H1 (cell line): Measurements from ENCODE around the gene SNX13. TPM values are rescaled to one million over a fixed set of nuclear protein-coding genes. Genes with fewer than 3 reads are reported as not detected.

ENCODE experiments used
- ATF3 ChIP-seq: IDR thresholded peaks from 2 replicates; pipeline ENCODE4 v1.6.1; 2011; ENCODE audit warnings: low read depth, mild to moderate bottlenecking, low read length; ENCODE audit not compliant: insufficient read depth
- BRCA1 ChIP-seq: IDR thresholded peaks from 2 replicates; pipeline ENCODE4 v1.6.1; 2012; ENCODE audit warnings: low read depth, low read length, improper control_type of control experiment
- CBX8 ChIP-seq: fragments of 300-800, 300-1000 bp; sonication (generic); IDR thresholded peaks from 2 replicates; pipeline ENCODE4 v1.7.1; 2016; ENCODE audit warnings: low read depth, low read length, borderline replicate concordance
- FOSL1 ChIP-seq: IDR thresholded peaks from 2 replicates; pipeline ENCODE4 v1.6.1; 2011; ENCODE audit warnings: mild to moderate bottlenecking, low read depth, low read length, moderate library complexity; ENCODE audit not compliant: insufficient read depth
- GABPA ChIP-seq: IDR thresholded peaks from 2 replicates; pipeline ENCODE4 v1.6.1; 2011; ENCODE audit warnings: mild to moderate bottlenecking, low read length, moderate library complexity, borderline replicate concordance; ENCODE audit not compliant: insufficient read depth
- JUND ChIP-seq: IDR thresholded peaks from 2 replicates; pipeline ENCODE4 v1.6.1; 2011; ENCODE audit warnings: mild to moderate bottlenecking, improper control_type of control experiment, low read length
- POLR2AphosphoS5 ChIP-seq: IDR thresholded peaks from 2 replicates; pipeline ENCODE4 v1.6.1; 2011; ENCODE audit warnings: low read depth, low read length
- polyA plus RNA-seq, 7 experiments: library from polyadenylated mRNA; depleted of rRNA in 3 of 7; stranded (reverse) in 5 of 7; unstranded in 2 of 7; fragments of >200 nt in 5 of 7; fragments of 200-250 nt in 2 of 7; gene quantifications; 1 replicate in 5 of 7; 2 replicates in 1 of 7; 4 replicates in 1 of 7; pipeline versions ENCODE4 v1.2.1 to v1.2.3, GENCODE V29; 2011 to 2013; ENCODE audit warnings: missing spikeins in 2 of 7, mixed read lengths in 2 of 7
- total RNA-seq: library from RNA; stranded (reverse); fragmentation: NEBNext Ultra II Directional; extraction: Animal tissue kit (Norgen Biotek cat#: 25700); gene quantifications from 2 replicates; pipeline ENCODE4 v1.2.1, GENCODE V29; 2021

SNX13 gene
- total and polyA plus RNA-seq, 2 of the 8 experiments (the other 6 are each of a cell fraction or from before 2014, with no cell fraction given) = 5.5 to 27.4 TPM

DNA sequence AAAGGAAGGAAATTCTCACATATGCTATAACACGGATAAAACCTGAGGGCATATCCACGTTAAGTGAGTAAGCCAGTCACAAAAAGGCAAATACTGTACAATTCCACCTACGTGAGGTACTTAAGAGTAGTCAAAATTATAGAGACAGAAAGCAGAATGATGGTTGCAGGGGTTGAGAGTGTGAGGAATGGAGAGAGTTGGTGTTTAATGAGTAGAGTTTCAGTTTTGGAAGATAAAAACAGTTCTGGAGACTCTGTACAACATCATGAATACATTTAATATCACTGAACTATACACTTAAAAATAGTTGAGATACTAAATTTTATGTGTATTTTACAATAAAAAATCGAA, 95.1 kb downstream of the SNX13 start (continued):
- no peak for TF ChIP-seq JUND
- TF ChIP-seq GABPA = no peak
- TF ChIP-seq ATF3 = no peak
- TF ChIP-seq CBX8 = no peak
- no peak for TF ChIP-seq BRCA1
- no peak for TF ChIP-seq POLR2AphosphoS5
- TF ChIP-seq FOSL1 = no peak
